T-helper 17 cell (primary cell): ENCODE measurements around the gene HIVEP3. TPM values are rescaled to one million over a fixed set of nuclear protein-coding genes. Genes with fewer than 3 reads are reported as not detected.
A peak's percentile ranks its signal among the peaks of the same experiment; 100 is the strongest.

Experiments
- ATAC-seq: fragments of 150-1000 bp; cut with Tn5 transposase; 2 replicates; pipeline ENCODE4 v1.10.0; 2021; ENCODE audit warnings: mild to moderate bottlenecking, moderate library complexity
- DNase-seq, 3 donors: peaks; one replicate each; pipeline versions ENCODE4 v3.0.0 to v3.0.0-alpha.2; 2020 to 2021
- H3K9me3 ChIP-seq: one replicate; pipeline ENCODE4 v1.7.0; 2013; ENCODE audit warnings: low read length, mild to moderate bottlenecking; ENCODE audit not compliant: control insufficient read depth, poor library complexity, severe bottlenecking
- H3K27ac Mint-ChIP-seq: one replicate; pipeline ENCODE4 v1.8.0; 2022; ENCODE audit warnings: mild to moderate bottlenecking, moderate library complexity, mixed read lengths
- H3K27me3 Mint-ChIP-seq: one replicate; pipeline ENCODE4 v1.8.0; 2022; ENCODE audit warnings: mixed read lengths
- H3K36me3 Mint-ChIP-seq: one replicate; pipeline ENCODE4 v1.8.0; 2022; ENCODE audit warnings: low read depth, mixed read lengths
- H3K4me1 Mint-ChIP-seq: one replicate; pipeline ENCODE4 v1.8.0; 2022; ENCODE audit warnings: mild to moderate bottlenecking, mixed read lengths
- H3K4me3 Mint-ChIP-seq: one replicate; pipeline ENCODE4 v1.8.0; 2022; ENCODE audit warnings: mild to moderate bottlenecking, moderate library complexity, mixed read lengths
- total RNA-seq, 4 donors: library from RNA in 2 of 4; stranded (reverse) in 2 of 4; gene quantifications; one replicate each; pipeline ENCODE4 v1.2.3 and lab custom pipeline; 2022 to 2026

Gene HIVEP3
- total RNA-seq, 2 donors from 2014 or later, result 11.1 to 13.9 TPM

DNA sequence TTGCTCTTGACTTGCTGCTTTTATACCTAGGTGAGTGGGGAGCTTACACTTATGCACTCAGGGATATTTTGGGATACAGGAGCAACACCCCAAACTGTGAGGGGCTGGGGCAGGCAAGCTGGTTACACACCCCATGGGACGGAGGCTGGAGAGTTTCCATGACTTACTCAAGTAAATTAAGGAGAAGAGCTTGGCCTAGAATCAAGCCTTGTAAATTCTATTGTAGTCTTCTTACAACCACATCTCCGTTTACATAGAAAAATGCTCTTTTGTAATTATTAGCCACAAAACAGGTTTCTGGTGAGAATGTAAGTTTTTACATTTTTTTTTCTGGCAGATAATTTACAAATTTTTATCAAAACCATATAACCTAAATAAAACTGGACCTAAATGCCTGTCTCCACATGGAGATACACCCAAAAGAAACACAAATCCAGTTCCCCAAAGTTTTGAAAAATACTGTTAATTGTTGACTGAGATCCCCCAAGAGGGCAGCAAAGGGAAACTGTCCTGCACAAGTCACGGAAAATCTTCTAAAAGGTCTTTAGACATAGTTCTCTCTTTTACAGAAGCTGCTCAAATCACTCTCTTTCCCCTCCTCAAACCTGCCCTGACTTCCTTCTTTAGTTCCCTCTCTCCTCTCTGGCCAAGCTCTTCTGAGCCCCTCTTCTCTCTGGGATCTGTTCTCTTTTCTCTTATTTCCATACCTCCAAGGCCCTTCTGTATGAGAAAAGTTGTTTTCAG lies 134.0 kb downstream of the HIVEP3 start:
- ATAC-seq (no peak), DNase-seq (no peak)
- H3K36me3 Mint-ChIP-seq, result peaks cover 2% of the 10 kb centered on the region
- no peak overlapping the region for H3K27ac Mint-ChIP-seq
- H3K9me3 ChIP-seq, result no peaks in the 10 kb centered on the region
- H3K4me1 Mint-ChIP-seq, result peaks cover 11% of the 10 kb centered on the region
- H3K4me3 Mint-ChIP-seq, result no peak overlapping the region
- no peaks in the 10 kb centered on the region for H3K27me3 Mint-ChIP-seq

DNA sequence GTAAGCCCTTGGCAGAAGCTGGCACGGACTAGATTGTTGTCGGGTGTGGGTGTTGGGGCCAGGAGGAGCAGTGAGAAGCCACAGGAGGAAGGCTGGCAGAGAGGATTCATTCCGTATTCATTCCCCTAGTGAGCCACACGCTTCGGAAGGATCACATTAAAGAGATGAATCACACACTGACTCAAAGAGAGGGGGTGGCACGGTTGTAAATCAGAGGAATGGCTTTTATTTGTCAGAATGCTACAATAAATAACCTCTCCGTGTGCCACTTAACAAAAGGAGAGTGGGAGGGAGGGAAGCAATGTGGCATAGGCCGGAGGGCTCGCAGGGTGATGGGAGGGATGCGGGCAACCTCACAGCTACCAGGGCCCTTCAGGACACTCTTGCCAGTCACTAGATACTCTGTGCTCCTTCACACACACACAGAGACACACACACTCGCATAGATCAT lies 135.5 kb downstream of the HIVEP3 start:
- Mint-ChIP-seq H3K27me3 (no peaks in the 10 kb centered on the region), H3K36me3 (peaks cover 2% of the 10 kb centered on the region), H3K4me1 (peaks cover 13% of the 10 kb centered on the region), H3K4me3 (no peak overlapping the region), H3K27ac (no peak overlapping the region)
- H3K9me3 ChIP-seq, result no peaks in the 10 kb centered on the region
- ATAC-seq (no peak), DNase-seq (no peak)

DNA sequence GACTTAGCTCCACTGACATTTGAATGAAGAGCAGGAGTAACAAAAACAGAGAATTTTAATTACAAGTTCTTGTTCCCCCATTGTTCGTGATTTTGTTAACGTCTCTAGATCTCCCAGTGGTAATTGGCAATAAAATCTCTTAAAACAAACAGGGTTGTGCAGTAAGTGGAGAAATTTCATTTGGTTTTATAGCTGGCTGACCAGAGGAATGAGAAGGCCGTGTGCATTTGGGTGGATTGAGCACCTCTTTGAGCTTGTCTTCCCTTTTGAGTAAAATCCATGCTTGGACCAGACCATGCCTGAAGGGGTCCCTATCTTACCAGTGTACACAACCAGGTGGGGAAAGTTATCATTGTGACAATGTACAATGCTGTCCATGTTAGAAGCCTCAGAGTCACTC lies 137.8 kb downstream of the HIVEP3 start:
- DNase-seq, result no peak
- Mint-ChIP-seq H3K4me3 (no peak overlapping the region), H3K27ac (no peak overlapping the region), H3K36me3 (peaks cover 2% of the 10 kb centered on the region), H3K27me3 (no peaks in the 10 kb centered on the region), H3K4me1 (peaks cover 13% of the 10 kb centered on the region)
- H3K9me3 ChIP-seq, result no peaks in the 10 kb centered on the region
- ATAC-seq, result no peak

DNA sequence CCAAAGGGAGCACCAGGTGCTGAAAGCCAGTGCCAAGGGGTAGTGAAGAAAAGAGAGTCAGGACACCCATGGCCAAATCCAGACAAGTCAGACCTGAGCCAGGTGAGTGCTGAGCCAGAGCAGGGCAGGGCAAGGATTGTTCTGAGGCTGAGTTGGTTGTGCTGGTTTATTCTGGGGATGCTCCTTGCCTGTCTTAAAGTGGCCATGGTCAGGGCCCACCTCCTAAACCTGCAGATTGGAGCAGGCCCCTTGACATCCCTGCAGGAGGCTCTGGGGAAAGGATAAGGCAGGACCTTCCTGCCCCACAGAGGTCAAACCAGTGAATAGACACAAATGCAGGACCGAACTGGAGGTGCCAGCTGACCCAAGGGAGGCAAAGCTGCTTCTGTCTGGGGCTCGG lies 138.4 kb downstream of the HIVEP3 start:
- no peak overlapping the region for H3K4me3 Mint-ChIP-seq
- peaks cover 13% of the 10 kb centered on the region for H3K4me1 Mint-ChIP-seq

DNA sequence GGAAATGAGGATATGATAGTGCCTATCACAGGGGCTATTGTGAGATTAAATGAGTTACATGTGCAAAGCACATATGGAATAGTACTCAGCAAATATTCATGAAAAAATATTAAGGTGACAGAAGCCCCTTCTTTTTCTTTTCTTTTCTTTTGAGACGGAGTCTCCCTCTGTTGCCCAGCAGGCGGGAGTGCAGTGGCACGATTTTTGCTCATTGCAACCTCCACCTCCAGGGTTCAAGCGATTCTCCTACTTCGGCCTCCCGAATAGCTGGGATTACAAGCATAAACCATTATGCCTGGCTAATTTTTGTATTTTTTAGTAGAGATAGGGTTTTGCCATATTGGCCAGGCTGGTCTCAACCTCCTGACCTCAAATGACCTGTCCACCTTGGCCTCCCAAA lies 139.4 kb downstream of the HIVEP3 start:
- H3K4me1 Mint-ChIP-seq, result peaks cover 13% of the 10 kb centered on the region
- H3K27ac Mint-ChIP-seq, result no peak overlapping the region
- ATAC-seq, result no peak
- no peak for DNase-seq
- H3K4me3 Mint-ChIP-seq, result no peak overlapping the region
- H3K9me3 ChIP-seq, result no peaks in the 10 kb centered on the region
- peaks cover 2% of the 10 kb centered on the region for H3K36me3 Mint-ChIP-seq
- no peaks in the 10 kb centered on the region for H3K27me3 Mint-ChIP-seq

More for the DNA sequence above, 138.4 kb downstream of the HIVEP3 start:
- no peak for ATAC-seq
- no peaks in the 10 kb centered on the region for H3K27me3 Mint-ChIP-seq
- no peak for DNase-seq
- peaks cover 2% of the 10 kb centered on the region for H3K36me3 Mint-ChIP-seq
- H3K27ac Mint-ChIP-seq, result no peak overlapping the region
- no peaks in the 10 kb centered on the region for H3K9me3 ChIP-seq

DNA sequence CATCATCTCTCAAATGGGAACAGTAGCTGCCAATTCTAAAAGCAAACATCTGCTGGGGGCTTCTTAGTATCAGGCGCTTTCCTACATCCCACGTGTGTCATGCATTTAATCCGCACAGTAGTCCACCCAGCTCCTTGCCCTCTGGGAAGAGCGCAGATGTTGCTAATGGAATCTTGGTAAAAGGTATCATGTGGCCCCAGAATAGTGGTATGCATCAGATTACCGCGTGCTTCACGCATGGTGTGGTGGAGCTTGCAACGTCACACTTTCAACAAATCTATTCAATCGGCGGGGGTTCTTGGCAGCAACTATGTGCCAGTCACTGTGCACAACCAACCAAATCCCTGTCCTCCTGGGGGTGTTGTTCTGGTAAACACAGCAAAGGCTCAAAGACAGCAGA lies 141.0 kb downstream of the HIVEP3 start:
- Mint-ChIP-seq H3K36me3 (peaks cover 2% of the 10 kb centered on the region), H3K4me1 (peaks cover 11% of the 10 kb centered on the region), H3K4me3 (no peak overlapping the region), H3K27ac (no peak overlapping the region), H3K27me3 (no peaks in the 10 kb centered on the region)
- H3K9me3 ChIP-seq, result no peaks in the 10 kb centered on the region
- no peak for ATAC-seq
- DNase-seq, result no peak

DNA sequence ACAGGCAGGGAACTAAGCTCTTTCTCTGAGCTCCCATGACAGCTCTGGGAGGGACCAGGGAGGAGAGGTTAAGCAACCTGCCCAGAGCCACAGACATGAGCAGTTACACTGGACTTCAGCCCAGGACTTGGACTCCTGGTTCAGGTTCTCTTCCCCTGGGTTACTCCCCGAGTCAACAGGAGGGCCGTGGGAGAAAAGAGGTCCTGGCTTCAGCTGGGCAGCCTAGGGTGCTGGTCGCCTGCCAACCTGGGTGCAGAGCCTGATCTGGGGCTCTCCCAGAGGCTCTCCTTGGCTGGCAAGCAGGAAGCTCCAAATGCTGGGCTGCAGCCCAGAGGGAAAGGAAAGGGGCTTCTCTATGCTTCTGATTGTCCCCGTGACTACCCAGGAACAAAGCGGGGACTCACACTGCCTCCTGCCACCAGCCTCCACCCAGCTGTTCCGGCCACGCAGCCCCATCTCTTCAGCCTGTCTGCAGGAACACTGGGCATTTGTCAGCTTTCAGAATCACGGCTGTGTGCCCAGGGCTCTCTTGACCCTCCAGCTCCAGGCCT lies 141.8 kb downstream of the HIVEP3 start:
- Mint-ChIP-seq H3K4me3 (no peak overlapping the region), H3K27me3 (no peaks in the 10 kb centered on the region), H3K27ac (no peak overlapping the region), H3K4me1 (peaks cover 14% of the 10 kb centered on the region), H3K36me3 (peaks cover 5% of the 10 kb centered on the region)
- no peaks in the 10 kb centered on the region for H3K9me3 ChIP-seq
- ATAC-seq, result no peak
- no peak for DNase-seq

GRCh38 chr1:41775956-41776585 lies 142.7 kb downstream of the HIVEP3 start:
- ATAC-seq (no peak), DNase-seq (no peak)
- Mint-ChIP-seq H3K4me3 (no peak overlapping the region), H3K27ac (no peak overlapping the region), H3K36me3 (peaks cover 3% of the 10 kb centered on the region), H3K27me3 (no peaks in the 10 kb centered on the region), H3K4me1 (peaks cover 10% of the 10 kb centered on the region)
- H3K9me3 ChIP-seq, result no peaks in the 10 kb centered on the region

DNA sequence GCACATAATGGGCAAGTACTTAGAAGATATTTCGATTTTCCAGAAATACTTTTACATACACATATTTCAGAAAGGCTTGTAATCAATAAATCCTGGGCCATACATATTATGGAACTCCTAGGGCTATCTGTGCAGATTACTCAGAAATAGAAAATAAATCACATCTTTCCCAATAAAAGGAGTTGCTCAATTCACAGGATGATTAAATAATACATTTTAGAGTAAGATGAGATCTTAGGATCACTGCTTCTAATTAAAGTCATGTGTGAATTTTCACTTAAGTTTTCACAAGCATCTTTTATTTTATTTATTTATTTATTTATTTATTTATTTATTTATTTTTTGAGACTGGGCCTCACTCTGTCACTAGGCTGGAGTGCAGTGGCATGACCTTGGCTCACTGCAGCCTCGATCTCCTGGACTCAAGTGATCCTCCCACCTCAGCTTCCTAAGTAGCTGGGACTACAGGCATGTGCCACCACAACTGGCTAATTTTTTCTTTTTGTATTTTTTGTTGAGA lies 144.2 kb downstream of the HIVEP3 start:
- H3K36me3 Mint-ChIP-seq, result peaks cover 3% of the 10 kb centered on the region
- no peaks in the 10 kb centered on the region for H3K27me3 Mint-ChIP-seq
- no peaks in the 10 kb centered on the region for H3K9me3 ChIP-seq
- DNase-seq (no peak), ATAC-seq (no peak)
- H3K27ac Mint-ChIP-seq, result no peak overlapping the region
- peaks cover 7% of the 10 kb centered on the region for H3K4me1 Mint-ChIP-seq
- no peak overlapping the region for H3K4me3 Mint-ChIP-seq

DNA sequence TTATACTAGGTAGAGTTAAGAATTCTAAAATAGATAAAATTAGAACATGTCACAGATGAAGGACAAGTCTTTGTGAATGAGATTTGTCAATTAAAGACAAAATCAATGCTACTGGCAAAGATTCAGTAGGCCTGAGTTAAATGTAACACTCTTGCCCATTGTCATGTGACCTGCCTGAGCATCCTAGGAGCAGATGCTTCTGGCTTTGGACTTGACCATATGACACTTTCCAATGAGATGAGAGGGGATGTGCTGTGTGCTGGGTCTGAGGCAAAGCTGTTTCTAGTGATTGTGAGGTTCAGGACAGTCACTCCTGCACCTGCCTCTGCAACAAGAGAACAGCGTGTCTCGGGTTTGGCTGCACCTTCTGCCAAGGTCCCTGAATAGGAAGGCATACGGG lies 144.9 kb downstream of the HIVEP3 start:
- ATAC-seq (no peak), DNase-seq (no peak)
- Mint-ChIP-seq H3K27ac (no peak overlapping the region), H3K4me1 (peaks cover 10% of the 10 kb centered on the region), H3K4me3 (no peak overlapping the region), H3K36me3 (peaks cover 3% of the 10 kb centered on the region), H3K27me3 (no peaks in the 10 kb centered on the region)
- no peaks in the 10 kb centered on the region for H3K9me3 ChIP-seq

DNA sequence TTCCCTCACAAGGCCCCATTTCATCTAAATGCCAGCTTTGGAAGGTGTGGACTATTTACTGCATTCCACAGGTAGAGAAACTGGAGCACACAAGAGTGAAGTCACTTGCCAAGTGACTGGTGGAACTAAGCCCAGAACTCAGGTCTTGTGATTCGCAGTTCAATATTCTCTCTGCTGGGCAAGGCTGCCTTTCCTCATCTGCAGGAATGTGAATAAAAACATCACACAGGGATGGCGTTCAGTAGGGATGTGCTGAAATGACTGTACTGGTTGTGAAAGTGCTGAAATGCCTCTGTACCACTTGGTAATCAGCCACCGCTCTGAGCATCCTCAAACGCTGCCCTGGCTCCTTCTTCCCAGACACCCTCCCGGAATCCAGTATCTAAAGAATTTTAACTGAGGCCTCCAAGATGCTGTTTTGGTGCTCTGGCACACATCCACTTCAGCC lies 145.6 kb downstream of the HIVEP3 start:
- no peaks in the 10 kb centered on the region for H3K9me3 ChIP-seq
- H3K4me3 Mint-ChIP-seq, result no peak overlapping the region
- ATAC-seq (no peak), DNase-seq (no peak)
- no peaks in the 10 kb centered on the region for H3K27me3 Mint-ChIP-seq
- H3K4me1 Mint-ChIP-seq, result peaks cover 6% of the 10 kb centered on the region
- H3K27ac Mint-ChIP-seq, result no peak overlapping the region
- H3K36me3 Mint-ChIP-seq, result peaks cover 3% of the 10 kb centered on the region

- H3K9me3 ChIP-seq, result no peaks in the 10 kb centered on the region
- no peak overlapping the region for H3K27ac Mint-ChIP-seq
- ATAC-seq, result no peak
- H3K27me3 Mint-ChIP-seq, result no peaks in the 10 kb centered on the region
- H3K36me3 Mint-ChIP-seq, result peaks cover 3% of the 10 kb centered on the region
- H3K4me3 Mint-ChIP-seq, result no peak overlapping the region
- H3K4me1 Mint-ChIP-seq, result peaks cover 19% of the 10 kb centered on the region
- no peak for DNase-seq
Observed at GRCh38 chr1:41769068-41769467, 149.7 kb downstream of the HIVEP3 start.

GRCh38 chr1:41768583-41768982 lies 150.1 kb downstream of the HIVEP3 start:
- H3K9me3 ChIP-seq, result no peaks in the 10 kb centered on the region
- Mint-ChIP-seq H3K4me3 (no peak overlapping the region), H3K27me3 (no peaks in the 10 kb centered on the region), H3K4me1 (peaks cover 23% of the 10 kb centered on the region), H3K36me3 (peaks cover 3% of the 10 kb centered on the region), H3K27ac (no peak overlapping the region)
- no peak for DNase-seq
- ATAC-seq, result peak; percentile 45
